ENCODE results near the gene ALG5.

The ALG5 gene

GRCh38 chr13:36912369-36912768 lies 86.8 kb downstream of the ALG5 start:
- H3K4me3 Mint-ChIP-seq, result no peak overlapping the region
- no peak overlapping the region for H3K27ac Mint-ChIP-seq
- DNase-seq (no peak), ATAC-seq (no peak)
- H3K27me3 Mint-ChIP-seq, result peaks cover 49% of the 10 kb centered on the region
- H3K4me1 Mint-ChIP-seq, result no peaks in the 10 kb centered on the region
- H3K9me3 Mint-ChIP-seq, result no peaks in the 10 kb centered on the region

- ATAC-seq (no peak), DNase-seq (no peak)
- Mint-ChIP-seq H3K27ac (no peak overlapping the region), H3K4me3 (no peak overlapping the region), H3K4me1 (no peaks in the 10 kb centered on the region), H3K9me3 (no peaks in the 10 kb centered on the region), H3K27me3 (peaks cover 31% of the 10 kb centered on the region)
Observed at GRCh38 chr13:36910545-36910944, 88.6 kb downstream of the ALG5 start.

GRCh38 chr13:36907821-36908220 lies 91.3 kb downstream of the ALG5 start:
- Mint-ChIP-seq H3K4me3 (no peak overlapping the region), H3K27ac (no peak overlapping the region), H3K27me3 (peaks cover 10% of the 10 kb centered on the region), H3K4me1 (no peaks in the 10 kb centered on the region), H3K9me3 (no peaks in the 10 kb centered on the region)
- ATAC-seq (no peak), DNase-seq (no peak)

GRCh38 chr13:36907266-36907665 lies 91.9 kb downstream of the ALG5 start:
- H3K27ac Mint-ChIP-seq, result no peak overlapping the region
- peaks cover 10% of the 10 kb centered on the region for H3K27me3 Mint-ChIP-seq
- no peaks in the 10 kb centered on the region for H3K4me1 Mint-ChIP-seq
- DNase-seq (no peak), ATAC-seq (no peak)
- no peaks in the 10 kb centered on the region for H3K9me3 Mint-ChIP-seq
- no peak overlapping the region for H3K4me3 Mint-ChIP-seq

GRCh38 chr13:36905944-36906343 lies 93.2 kb downstream of the ALG5 start:
- ATAC-seq, result no peak
- no peaks in the 10 kb centered on the region for H3K4me1 Mint-ChIP-seq
- DNase-seq, result no peak

GRCh38 chr13:36903925-36904595 lies 95.1 kb downstream of the ALG5 start:
- Mint-ChIP-seq H3K9me3 (no peaks in the 10 kb centered on the region), H3K4me1 (no peaks in the 10 kb centered on the region), H3K27ac (no peak overlapping the region), H3K4me3 (no peak overlapping the region), H3K27me3 (peaks cover 16% of the 10 kb centered on the region)
- ATAC-seq, result no peak
- no peak for DNase-seq

More at GRCh38 chr13:36905944-36906343, 93.2 kb downstream of the ALG5 start:
- Mint-ChIP-seq H3K27ac (no peak overlapping the region), H3K27me3 (peaks cover 19% of the 10 kb centered on the region), H3K9me3 (no peaks in the 10 kb centered on the region), H3K4me3 (no peak overlapping the region)

Measured in stimulated activated naive CD8-positive, alpha-beta T cell treated with anti-CD3 and anti-CD28 coated beads, Interleukin-15, amount 100 ng/mL, for 72 hours (primary cell).